NCI-H1930 (cell line): ENCODE measurements around the gene CFAP77.

Experiments
- DNase-seq, 2 experiments: peaks; one replicate each; lab custom pipeline; 2025; lab: John Stamatoyannopoulos, UW

The CFAP77 gene

DNA sequence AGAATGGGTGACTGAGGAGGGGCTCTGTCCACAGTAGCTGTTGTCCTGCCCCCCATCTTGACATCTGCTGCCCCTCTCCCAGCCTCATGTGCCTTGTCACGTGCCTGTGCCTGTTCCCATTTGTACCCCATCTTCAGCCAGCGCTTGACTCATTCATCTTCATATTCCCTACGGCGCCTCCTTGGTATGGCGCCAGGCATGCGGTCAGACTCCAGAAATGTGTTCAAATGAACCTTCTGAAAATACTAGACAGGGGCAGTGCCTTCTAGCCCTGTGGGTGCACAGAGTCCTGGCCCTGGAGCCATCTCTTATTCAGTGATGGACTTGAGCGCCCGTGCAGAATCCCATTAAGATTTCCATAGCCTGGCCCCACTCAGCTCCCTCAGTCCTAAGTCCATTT is 46.2 kb downstream of the CFAP77 start:
- DNase-seq: no peak

DNA sequence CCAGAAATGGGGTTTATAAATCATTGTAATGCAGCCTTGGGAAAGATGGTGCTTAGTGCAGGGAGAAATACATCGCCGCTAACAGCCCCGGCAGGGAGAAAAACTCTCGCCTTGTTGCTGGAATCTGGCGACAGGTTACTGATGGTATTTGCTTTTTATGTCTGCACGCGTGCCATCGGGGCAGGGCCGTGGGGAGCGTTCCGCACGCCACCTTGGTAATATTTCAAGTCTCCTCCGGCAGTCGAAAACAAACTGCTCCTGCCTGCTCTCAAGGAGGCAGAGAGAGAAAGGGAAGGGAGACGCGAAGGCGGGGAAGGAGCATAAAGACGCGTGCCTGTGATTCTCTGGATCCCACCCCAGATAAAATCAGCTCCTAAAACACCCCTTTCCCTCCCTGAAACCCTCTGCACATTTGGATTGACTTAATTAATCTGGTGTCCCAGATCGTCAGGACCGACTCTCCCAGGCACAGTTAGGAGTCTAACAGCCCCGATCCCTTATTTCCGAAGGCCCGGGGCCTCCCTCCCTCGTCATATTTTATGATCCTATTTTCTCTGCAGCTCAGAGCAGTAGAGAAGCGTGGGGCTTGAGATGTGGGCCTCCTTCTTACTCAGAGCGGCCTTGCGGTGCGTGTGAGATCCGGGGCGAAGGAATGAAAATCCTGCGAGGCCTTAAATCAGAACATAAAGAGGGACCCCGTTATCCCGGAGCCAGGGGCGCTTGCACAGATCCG is 47.7 kb downstream of the CFAP77 start:
- no peak for DNase-seq

DNA sequence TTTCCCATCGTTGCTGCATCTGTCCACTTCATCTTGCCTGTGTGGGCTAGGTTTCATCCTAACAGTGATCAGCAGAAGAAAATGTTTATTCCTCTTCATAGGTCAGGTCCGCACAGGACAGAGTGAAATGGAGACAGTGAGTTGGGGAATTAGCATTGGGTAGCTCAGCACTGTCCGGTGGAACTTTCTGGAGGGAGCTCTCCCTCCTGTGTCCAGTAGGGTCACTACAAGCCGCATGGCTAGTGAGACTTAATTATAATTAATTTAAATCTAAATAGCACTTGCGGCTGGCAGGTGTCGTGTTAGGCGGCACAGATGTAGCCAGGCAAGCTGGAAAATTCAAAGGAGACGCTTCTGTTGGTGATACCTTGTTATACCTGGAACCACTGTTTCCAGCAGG is 48.4 kb downstream of the CFAP77 start:
- no peak for DNase-seq

DNA sequence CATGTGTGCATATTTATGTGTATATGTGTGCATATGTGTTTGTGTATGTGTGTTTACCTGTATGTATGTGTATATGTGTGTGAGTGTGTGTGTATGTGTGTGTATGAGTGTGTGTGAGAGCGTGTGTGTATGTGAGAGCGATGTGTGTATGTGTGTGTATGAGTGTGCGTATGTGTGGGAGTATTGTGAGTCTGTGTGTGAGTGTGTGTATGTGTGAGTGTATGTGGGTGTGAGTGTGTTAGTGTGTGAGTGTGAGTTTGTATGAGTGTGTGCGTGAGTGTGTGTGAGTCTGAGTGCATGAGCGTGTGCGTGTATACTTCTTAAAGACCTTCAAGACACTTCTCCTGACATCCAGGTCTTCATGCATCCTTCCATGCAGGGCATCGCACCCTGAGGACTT is 49.6 kb downstream of the CFAP77 start:
- no peak for DNase-seq

DNA sequence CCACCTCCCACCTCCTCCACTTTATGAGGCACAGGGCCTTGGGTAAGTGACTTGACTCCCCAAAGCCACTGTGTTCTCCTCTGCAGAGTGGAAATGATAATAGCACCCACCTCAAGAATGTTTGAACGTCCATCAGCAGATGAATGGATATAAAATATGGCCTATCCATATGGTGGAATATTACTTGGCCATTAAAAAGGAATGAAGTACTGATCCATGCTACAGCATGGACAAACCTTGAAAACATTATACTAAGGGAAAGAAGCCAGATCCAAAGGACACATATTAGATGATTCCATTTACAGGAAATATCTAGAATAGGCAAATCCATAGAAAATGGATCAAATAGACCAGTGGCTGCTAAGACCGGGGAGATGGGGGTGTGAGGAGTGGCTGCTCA is 50.2 kb downstream of the CFAP77 start:
- no peak for DNase-seq

DNA sequence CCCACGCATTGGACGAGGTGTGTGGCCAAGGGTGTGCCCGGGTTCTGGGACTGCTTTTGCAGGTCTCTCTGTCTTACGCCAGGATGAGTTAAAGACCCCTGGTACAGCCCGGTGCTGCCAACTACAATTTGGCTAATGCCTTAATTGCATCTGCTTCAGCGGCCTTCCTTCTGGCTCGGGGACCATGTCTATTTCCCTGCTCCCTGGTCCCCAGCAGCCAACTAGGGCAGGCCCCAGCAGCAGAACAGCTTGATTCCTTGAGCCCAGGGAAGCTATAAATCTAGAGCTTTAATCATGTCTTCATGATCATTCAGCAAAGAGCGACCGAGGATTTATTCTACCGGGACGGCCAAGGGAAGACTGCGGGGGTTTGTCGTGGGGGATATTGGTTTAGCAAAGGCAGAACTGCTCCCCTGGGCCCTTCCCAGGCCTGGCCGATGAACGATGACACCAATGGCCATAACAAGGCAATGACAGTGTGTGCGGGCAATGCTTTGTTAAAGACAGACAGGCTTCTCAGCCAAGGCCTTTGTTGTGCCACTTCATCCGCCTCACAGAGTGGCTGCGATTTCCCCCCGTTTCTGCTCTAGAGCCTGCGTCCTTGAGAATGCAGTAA is 51.4 kb downstream of the CFAP77 start:
- DNase-seq: no peak

DNA sequence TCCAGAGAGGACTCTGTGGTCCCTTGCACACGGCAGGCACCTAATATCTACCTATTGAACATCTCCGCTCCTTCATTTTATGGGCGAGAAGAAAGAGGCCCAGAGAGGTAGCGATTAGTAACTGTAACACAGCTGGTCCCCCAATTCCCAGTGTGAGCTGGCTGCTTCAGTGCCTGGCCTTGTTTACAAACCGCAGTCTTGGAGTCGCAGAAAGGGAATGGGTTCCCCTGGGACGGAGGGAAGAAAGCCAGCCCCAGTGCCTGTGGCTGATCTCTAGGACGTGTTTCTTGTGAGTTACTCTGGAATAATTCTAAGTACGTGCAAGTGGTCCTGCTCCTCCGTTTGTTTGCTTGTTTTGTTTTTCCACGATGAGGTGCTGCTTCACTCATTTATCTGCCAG is 52.0 kb downstream of the CFAP77 start:
- no peak for DNase-seq

DNA sequence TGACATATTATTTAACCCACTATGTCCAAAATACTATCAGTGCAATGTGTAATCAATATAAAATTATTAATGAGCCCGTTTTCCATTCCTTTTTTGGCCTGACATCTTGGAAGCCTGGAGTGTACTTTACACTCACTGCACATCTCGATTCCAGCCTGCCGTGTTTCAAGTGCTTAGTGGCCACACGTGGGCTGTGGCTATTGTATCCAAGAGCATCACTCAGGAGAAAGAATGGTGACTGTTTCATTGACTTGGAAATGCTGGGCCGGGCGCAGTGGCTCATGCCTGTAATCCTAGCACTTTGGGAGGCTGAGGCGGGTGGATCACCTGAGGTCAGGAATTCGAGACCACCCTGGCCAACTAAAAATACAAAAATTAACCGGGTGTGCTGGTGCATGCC is 54.5 kb downstream of the CFAP77 start:
- no peak for DNase-seq

DNA sequence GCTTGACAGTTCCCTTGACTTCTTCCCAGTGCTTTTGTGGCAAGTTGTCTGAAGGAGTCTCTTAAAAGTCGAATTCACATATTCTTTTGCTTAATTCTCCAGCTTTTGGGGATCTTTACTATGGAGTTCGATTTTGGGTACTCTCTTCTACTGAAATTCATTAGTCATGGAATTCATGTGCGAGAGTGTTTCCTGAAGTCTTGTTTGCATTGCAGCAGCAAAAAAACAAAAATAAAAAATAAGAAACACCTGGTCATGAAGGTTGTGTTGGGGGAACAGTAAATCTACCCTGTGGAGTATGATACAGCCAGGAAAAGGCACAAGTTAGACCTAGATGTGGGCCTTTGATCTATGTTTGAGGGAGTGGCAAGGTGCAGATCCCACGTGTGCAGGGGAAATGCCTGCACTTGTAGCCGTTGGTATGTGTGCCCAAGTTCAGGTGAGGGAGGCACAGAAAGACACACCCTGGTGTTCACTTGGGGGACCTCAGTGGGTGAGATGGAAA is 55.2 kb downstream of the CFAP77 start:
- DNase-seq: no peak

DNA sequence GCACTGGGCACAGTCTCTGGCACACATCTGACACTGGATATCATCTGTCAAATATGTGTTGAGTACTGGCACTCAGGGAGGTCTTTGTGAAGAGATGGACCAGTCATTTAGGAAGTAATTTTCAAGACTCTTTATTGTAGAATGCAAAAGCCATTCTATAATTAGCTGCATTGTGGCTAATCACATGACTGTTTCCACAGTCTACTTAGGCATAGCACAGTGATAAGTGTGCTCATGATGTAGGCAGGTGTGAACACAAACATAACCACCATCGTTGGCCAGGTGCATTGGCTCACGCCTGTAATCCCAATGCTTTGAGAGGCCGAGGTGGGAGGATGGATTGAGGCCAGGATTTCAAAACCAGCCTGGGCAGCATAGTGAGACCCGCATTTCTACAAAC is 62.2 kb downstream of the CFAP77 start:
- peak; percentile 44 to 45 for DNase-seq

DNA sequence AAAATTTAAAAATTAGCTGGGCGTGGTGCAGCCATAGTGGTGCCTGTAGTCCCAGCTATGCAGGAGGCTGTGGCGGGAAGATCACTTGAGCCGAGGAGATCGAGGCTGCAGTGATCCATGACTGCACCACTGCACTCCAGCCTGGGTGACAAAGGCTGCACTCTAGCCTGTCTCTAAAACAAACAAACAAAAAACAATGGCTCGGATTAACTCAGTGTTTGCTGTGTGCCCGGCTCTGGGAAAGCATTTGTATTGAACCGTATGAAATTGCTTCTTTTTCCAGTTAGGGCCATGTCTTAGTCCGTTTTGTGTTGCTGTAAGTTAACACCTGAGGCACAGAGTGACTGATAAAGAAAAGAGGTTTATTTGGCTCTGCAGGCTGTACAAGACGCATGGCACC is 62.6 kb downstream of the CFAP77 start:
- no peak for DNase-seq

DNA sequence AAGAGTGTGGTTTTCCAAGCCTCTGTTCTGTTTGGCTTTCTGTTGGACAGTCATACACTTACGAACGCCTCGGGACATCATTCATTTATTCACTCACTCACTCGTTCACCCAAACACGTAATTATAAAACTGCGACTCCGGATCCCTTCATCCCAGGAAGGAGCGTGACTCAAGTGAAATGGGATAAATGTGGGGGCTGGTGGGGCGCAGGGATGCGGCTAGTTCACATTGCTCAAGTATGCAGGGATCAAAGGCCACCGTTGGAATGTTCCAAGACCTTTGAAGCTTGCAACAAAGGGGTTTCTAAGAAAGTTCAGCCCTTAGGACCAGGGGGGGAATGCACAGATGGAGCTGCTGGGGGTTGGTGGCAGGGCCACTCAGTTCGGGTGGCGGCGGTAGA is 64.2 kb downstream of the CFAP77 start:
- DNase-seq: no peak

DNA sequence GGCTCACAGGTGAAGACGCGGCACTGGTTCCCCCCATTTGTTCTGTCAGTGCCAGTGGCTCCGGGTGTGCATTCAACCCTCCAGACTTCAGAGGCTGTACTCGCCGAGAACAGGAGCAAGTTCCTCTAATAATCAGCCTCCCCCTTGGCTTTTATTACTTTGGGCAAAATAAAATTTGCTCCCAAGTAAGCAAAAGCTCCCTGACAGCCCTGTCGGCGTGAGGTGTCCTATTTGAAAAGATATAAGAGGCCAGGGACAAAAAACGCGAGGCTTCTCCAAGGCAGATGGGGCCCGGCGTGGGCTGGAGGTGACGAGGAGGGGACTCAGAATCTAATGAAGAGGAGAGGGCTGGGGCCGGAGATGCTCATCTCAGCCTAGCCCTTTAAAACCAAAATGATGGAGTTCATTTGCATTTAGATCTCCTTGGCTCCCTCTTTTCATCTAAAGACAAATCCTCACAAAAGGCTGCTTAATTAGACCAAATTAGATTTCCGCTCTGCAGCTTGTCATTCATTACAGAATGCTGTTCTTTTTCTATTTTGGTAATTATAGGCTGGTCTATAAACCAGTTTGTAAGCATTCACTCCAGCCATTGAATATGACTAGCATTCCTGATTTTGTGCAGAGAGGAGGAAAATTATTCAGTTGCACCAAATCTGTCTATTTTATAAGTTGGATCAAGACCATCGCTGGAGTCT is 68.5 kb downstream of the CFAP77 start:
- no peak for DNase-seq

DNA sequence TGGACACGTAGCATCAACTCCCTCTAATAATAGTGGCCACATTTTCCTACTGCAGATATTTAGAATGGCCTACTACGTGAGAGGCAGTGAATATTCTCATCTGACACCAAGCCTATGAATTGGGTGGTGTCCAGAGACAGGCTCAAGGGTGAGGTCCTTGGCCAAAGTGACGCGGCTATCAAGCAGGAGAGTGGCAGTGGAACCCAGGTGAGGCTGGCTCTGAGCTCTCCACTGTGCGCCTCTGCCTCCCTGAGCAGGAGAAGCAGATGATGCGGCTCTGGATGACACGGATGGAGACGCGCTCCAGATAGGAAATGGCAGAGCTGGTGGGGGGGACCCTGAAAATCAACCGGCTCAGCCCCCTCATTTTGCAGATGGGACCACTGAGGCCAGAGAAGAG is 69.7 kb downstream of the CFAP77 start:
- DNase-seq: no peak

DNA sequence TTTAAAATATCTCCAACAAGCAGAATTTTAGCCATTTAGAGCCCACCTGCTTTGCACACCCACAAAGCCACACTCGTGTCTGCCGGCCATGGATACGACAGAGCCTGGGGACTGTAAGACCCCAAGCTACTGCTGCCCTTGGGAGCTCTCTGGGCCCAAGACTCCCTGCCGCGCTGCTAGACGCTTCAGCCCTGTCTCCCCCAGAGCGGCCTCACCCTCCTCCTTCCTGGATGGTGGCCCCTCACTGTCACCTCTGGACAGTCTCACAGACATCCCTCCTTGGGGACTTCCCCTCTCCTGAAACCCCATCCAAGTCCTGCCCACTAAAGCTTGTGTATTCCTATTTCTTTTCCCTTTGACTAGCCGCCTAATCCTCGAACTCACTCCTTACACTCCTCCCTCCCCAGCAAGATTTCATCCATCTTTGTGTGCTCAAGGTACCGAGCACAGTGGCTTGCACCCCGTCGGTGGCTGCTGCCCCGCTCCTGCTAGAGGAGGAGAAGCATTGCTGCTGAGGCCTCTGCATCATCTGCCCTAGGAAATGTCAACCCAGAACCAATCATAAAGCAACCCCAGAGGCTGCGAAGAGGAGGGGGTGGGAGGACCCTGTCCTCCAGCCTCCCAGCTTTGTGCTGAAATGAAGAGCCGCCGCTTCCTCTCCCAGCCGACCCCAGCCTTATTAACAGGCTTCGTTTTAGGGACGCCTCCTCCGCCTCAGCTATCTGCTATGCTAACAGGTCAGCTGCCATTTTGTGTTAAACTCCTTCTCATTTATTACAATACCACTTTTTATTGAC is 71.2 kb downstream of the CFAP77 start:
- DNase-seq: no peak

DNA sequence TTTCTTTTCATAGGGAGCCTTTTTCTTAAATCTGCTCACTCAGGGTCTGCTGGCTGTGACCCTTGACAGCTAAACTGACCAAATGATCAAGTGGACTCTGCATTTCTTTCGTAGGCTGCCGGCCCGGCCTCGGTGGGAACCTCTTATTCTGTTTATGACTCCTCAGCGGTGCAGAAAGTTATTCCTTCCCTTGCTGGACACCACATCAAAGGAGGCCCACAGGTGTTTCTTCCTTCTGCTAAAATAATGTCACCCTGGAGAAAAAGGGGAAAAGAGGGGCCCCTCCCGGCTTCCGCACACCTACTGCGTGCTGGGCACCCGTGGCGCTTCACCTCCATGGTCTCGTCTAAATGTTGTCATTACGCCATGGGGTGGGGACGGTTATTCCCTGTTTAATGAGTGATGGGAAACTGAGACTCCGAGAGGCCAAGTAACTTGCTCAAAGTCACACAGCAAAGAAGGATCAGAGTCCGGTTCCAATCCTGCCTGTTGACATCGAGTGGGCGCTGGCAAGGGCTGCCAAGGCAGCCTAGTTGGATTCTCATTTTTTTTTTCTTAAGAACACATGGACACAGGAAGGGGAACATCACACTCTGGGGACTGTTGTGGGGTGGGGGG is 72.3 kb downstream of the CFAP77 start:
- no peak for DNase-seq

DNA sequence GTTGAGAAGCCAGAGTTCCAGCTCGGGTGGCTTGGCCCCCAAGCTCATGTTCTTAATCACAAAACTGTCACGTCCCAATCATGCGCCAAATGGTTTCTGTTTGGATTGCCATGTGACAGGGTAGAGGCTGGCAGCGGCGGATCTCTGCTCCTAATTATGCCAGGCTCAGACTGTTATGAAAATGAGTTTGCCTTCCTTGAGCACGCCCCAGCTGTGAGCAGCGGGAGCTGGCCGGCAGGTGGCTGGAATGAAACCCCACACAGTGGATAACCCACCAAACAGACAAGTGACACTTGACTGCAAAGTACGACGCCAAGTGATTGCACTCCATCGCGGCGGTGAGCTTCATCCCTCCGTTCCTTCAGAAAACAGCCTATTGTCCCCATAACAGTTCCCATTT is 75.4 kb downstream of the CFAP77 start:
- no peak for DNase-seq

DNA sequence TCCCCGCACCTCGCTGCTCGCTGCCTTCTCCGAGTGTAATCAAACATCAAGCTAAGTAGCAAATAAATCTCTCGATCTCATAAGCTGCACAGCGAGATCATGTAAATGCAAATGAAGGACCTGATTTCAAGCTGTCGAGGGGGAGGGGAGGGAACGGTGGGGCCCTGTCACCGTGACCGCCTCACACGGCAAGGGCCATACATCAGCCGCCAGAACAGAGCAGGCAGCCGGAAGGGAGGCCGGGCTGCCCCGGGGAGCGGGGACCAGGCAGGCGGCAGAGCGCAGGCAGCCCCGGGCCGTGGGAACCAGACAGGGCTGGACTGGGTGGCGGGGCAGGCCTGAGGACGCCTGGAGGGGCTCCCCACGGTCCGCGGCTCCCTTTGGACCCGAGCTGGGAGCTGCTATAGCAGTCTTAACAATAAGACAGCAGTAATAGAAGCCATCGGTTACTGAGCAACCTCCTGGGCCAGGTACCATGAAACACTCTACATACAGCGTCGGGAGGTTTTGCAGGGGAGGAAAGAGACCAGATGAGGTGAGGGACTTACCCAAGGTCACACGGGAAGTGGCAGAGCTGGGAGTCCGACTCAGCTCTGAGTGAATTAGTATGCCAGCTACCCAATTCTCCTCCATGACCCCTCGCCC is 76.8 kb downstream of the CFAP77 start:
- DNase-seq: no peak

DNA sequence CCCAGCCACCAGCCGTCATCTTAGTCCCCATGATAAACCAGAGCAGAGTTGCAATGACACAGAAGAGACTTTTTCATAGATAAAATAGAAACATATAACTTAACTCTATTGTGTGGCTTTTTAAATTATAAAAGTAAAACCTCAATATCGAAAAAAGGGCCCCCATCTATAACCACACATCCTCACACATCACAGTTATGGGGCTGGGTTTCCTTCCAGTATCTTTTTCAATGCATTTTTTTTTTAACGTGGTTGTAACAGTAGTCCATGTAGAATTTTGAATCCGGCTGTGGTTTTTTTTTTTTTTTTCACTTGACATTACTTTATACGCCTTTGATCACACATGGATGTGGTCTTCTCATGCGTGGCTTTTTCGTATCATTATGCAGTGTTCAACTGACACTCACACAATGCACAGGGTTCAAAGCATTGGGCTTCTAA is 77.4 kb downstream of the CFAP77 start:
- no peak for DNase-seq

DNA sequence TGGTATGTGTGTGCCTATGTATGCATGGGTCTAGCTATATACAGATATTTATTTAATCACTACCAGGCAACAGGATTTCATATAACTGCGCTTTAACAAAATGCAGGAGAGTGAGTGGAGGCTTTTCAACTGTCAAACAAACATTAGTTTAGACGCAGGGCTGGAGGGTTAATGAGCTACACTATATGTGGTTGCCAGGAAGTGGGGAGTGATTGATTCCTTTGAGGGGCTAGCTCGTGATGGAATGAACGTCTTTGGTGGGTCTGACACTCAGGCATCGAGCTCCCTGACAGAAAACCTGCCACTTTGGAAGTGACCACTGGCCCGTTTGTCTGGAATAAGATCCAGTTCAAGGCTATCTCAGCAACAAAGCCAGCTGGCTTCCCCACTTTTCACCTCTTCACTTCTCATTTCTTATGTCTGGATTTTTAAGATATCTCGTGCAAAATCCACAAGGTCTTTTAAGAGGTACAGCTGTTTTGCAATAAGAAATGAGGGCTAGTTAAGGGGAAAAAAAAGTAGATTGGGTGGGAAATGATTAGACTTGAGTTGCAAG is 78.0 kb downstream of the CFAP77 start:
- DNase-seq: no peak

DNA sequence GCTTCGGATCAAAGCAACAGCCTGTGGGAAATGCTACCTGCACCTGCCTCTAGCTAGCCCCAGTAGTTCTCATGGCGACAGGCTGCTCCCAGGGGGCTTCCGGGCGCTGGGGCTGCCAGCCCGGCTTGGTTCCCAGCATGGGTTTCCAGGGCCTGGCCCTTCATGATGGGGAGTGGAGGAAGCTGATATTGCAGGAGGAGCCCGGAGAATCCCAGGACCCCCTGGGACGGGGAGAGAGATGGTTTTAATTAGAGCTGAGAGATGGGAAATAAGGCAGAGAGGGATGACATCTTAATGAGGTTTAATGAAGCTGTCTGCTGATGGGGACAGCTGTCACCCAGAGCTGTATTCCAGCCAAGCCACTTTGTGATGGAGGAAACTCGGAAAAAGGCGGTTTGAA is 78.6 kb downstream of the CFAP77 start:
- DNase-seq: peak; percentile 7 to 9
